Measurements from ENCODE around the gene ERO1B.

The ERO1B gene

GRCh38 chr1:236301958-236302335 lies 20.2 kb upstream of the ERO1B start:
- Histone ChIP-seq H3K27me3 (replicated peaks in 2 of 5; ENCODE audit: control insufficient read depth in 4 of 5, insufficient read depth in 5 of 5, low read length in 4 of 5) (no peaks in the 10 kb centered on the region), H3K4me3 (ENCODE audit: control insufficient read depth in 1 of 7, extremely low read depth in 1 of 7, insufficient read depth in 4 of 7, low read depth in 2 of 7, low read length in 6 of 7) (no peak overlapping the region), H3K9me3 (ENCODE audit: control extremely low read depth in 1 of 5, control insufficient read depth in 4 of 5, insufficient read depth in 2 of 5, low read depth in 1 of 5, low read length in 4 of 5) (no peaks in the 10 kb centered on the region), H3K36me3 (ENCODE audit: control insufficient read depth in 4 of 4, insufficient read depth in 4 of 4, low read length in 3 of 4) (no peaks in the 10 kb centered on the region), H3K4me1 (ENCODE audit: control extremely low read depth in 1 of 4, control insufficient read depth in 4 of 4, insufficient read depth in 4 of 4, low read length in 3 of 4) (no peaks in the 10 kb centered on the region), H3K27ac (ENCODE audit: insufficient read depth in 1 of 2, low read depth in 1 of 2, low read length in 2 of 2, poor library complexity in 1 of 2, severe bottlenecking in 2 of 2) (no peak overlapping the region)
- no peak for DNase-seq
- ChIA-PET CTCF (no interaction called here), POLR2A (no interaction called here)
- 100% methylated on average over 1 of the region's 2 CpGs for WGBS (ENCODE audit: insufficient coverage)

- H3K36me3 ChIP-seq (ENCODE audit: control insufficient read depth in 4 of 4, insufficient read depth in 4 of 4, low read length in 3 of 4) = no peaks in the 10 kb centered on the region
- no peaks in the 10 kb centered on the region for H3K4me1 ChIP-seq (ENCODE audit: control extremely low read depth in 1 of 4, control insufficient read depth in 4 of 4, insufficient read depth in 4 of 4, low read length in 3 of 4)
- ChIA-PET CTCF (no interaction called here), POLR2A (no interaction called here)
- H3K27ac ChIP-seq (ENCODE audit: insufficient read depth in 1 of 2, low read depth in 1 of 2, low read length in 2 of 2, poor library complexity in 1 of 2, severe bottlenecking in 2 of 2) = no peak overlapping the region
- H3K4me3 ChIP-seq (ENCODE audit: control insufficient read depth in 1 of 7, extremely low read depth in 1 of 7, insufficient read depth in 4 of 7, low read depth in 2 of 7, low read length in 6 of 7) = no peak overlapping the region
- no peaks in the 10 kb centered on the region for H3K27me3 ChIP-seq (replicated peaks in 2 of 5; ENCODE audit: control insufficient read depth in 4 of 5, insufficient read depth in 5 of 5, low read length in 4 of 5)
- 97% methylated on average over 13 of the region's 16 CpGs for WGBS (ENCODE audit: insufficient coverage)
- H3K9me3 ChIP-seq (ENCODE audit: control extremely low read depth in 1 of 5, control insufficient read depth in 4 of 5, insufficient read depth in 2 of 5, low read depth in 1 of 5, low read length in 4 of 5) = no peaks in the 10 kb centered on the region
- no peak for DNase-seq
These were observed 19.6 kb upstream of the ERO1B start for GRCh38 chr1:236301080-236301957.

- no CpG with 5 or more reads among the region's 8 CpGs for WGBS (ENCODE audit: insufficient coverage)
- no peak for DNase-seq
- Histone ChIP-seq H3K4me3 (ENCODE audit: control insufficient read depth in 1 of 7, extremely low read depth in 1 of 7, insufficient read depth in 4 of 7, low read depth in 2 of 7, low read length in 6 of 7) (no peak overlapping the region), H3K27ac (ENCODE audit: insufficient read depth in 1 of 2, low read depth in 1 of 2, low read length in 2 of 2, poor library complexity in 1 of 2, severe bottlenecking in 2 of 2) (no peak overlapping the region), H3K27me3 (replicated peaks in 2 of 5; ENCODE audit: control insufficient read depth in 4 of 5, insufficient read depth in 5 of 5, low read length in 4 of 5) (no peaks in the 10 kb centered on the region), H3K9me3 (ENCODE audit: control extremely low read depth in 1 of 5, control insufficient read depth in 4 of 5, insufficient read depth in 2 of 5, low read depth in 1 of 5, low read length in 4 of 5) (no peaks in the 10 kb centered on the region), H3K36me3 (ENCODE audit: control insufficient read depth in 4 of 4, insufficient read depth in 4 of 4, low read length in 3 of 4) (no peaks in the 10 kb centered on the region), H3K4me1 (ENCODE audit: control extremely low read depth in 1 of 4, control insufficient read depth in 4 of 4, insufficient read depth in 4 of 4, low read length in 3 of 4) (no peaks in the 10 kb centered on the region)
- CTCF ChIA-PET = no interaction called here
- POLR2A ChIA-PET = no interaction called here
These were observed 15.4 kb upstream of the ERO1B start for GRCh38 chr1:236297161-236297560.

- DNase-seq = no peak
- H3K36me3 ChIP-seq (ENCODE audit: control insufficient read depth in 4 of 4, insufficient read depth in 4 of 4, low read length in 3 of 4) = no peaks in the 10 kb centered on the region
- ChIA-PET CTCF (no interaction called here), POLR2A (no interaction called here)
- no peaks in the 10 kb centered on the region for H3K27me3 ChIP-seq (replicated peaks in 2 of 5; ENCODE audit: control insufficient read depth in 4 of 5, insufficient read depth in 5 of 5, low read length in 4 of 5)
- WGBS (ENCODE audit: insufficient coverage) = no CpG with 5 or more reads among the region's 3 CpGs
- H3K9me3 ChIP-seq (ENCODE audit: control extremely low read depth in 1 of 5, control insufficient read depth in 4 of 5, insufficient read depth in 2 of 5, low read depth in 1 of 5, low read length in 4 of 5) = no peaks in the 10 kb centered on the region
- no peak overlapping the region for H3K27ac ChIP-seq (ENCODE audit: insufficient read depth in 1 of 2, low read depth in 1 of 2, low read length in 2 of 2, poor library complexity in 1 of 2, severe bottlenecking in 2 of 2)
- no peak overlapping the region for H3K4me3 ChIP-seq (ENCODE audit: control insufficient read depth in 1 of 7, extremely low read depth in 1 of 7, insufficient read depth in 4 of 7, low read depth in 2 of 7, low read length in 6 of 7)
- H3K4me1 ChIP-seq (ENCODE audit: control extremely low read depth in 1 of 4, control insufficient read depth in 4 of 4, insufficient read depth in 4 of 4, low read length in 3 of 4) = no peaks in the 10 kb centered on the region
These were observed 10.7 kb upstream of the ERO1B start for GRCh38 chr1:236292425-236292824.

GRCh38 chr1:236289492-236290131 lies 7.9 kb upstream of the ERO1B start:
- Histone ChIP-seq H3K4me3 (ENCODE audit: control insufficient read depth in 1 of 7, extremely low read depth in 1 of 7, insufficient read depth in 4 of 7, low read depth in 2 of 7, low read length in 6 of 7) (no peak overlapping the region), H3K36me3 (ENCODE audit: control insufficient read depth in 4 of 4, insufficient read depth in 4 of 4, low read length in 3 of 4) (no peaks in the 10 kb centered on the region), H3K4me1 (ENCODE audit: control extremely low read depth in 1 of 4, control insufficient read depth in 4 of 4, insufficient read depth in 4 of 4, low read length in 3 of 4) (peaks cover 3 to 12% (median 5%) of the 10 kb centered on the region in 4 experiments), H3K9me3 (ENCODE audit: control extremely low read depth in 1 of 5, control insufficient read depth in 4 of 5, insufficient read depth in 2 of 5, low read depth in 1 of 5, low read length in 4 of 5) (no peaks in the 10 kb centered on the region), H3K27ac (ENCODE audit: insufficient read depth in 1 of 2, low read depth in 1 of 2, low read length in 2 of 2, poor library complexity in 1 of 2, severe bottlenecking in 2 of 2) (no peak overlapping the region), H3K27me3 (replicated peaks in 2 of 5; ENCODE audit: control insufficient read depth in 4 of 5, insufficient read depth in 5 of 5, low read length in 4 of 5) (no peaks in the 10 kb centered on the region)
- WGBS (ENCODE audit: insufficient coverage) = no CpG with 5 or more reads among the region's 1 CpG
- ChIA-PET POLR2A (no interaction called here), CTCF (interaction anchor here (2.0 kb wide), 1 partner anchor 162 kb away, joined by 5 read pairs; no protein-coding TSS in a partner anchor)
- no peak for DNase-seq

GRCh38 chr1:236288620-236288976 lies 6.8 kb upstream of the ERO1B start:
- no peak overlapping the region for H3K4me3 ChIP-seq (ENCODE audit: control insufficient read depth in 1 of 7, extremely low read depth in 1 of 7, insufficient read depth in 4 of 7, low read depth in 2 of 7, low read length in 6 of 7)
- ChIA-PET CTCF (interaction anchor here (2.0 kb wide), 1 partner anchor 163 kb away, joined by 5 read pairs; no protein-coding TSS in a partner anchor), POLR2A (no interaction called here)
- DNase-seq = no peak
- no peak overlapping the region for H3K27ac ChIP-seq (ENCODE audit: insufficient read depth in 1 of 2, low read depth in 1 of 2, low read length in 2 of 2, poor library complexity in 1 of 2, severe bottlenecking in 2 of 2)
- H3K9me3 ChIP-seq (ENCODE audit: control extremely low read depth in 1 of 5, control insufficient read depth in 4 of 5, insufficient read depth in 2 of 5, low read depth in 1 of 5, low read length in 4 of 5) = no peaks in the 10 kb centered on the region
- H3K36me3 ChIP-seq (ENCODE audit: control insufficient read depth in 4 of 4, insufficient read depth in 4 of 4, low read length in 3 of 4) = no peaks in the 10 kb centered on the region
- WGBS (ENCODE audit: insufficient coverage) = 100% methylated on average over 1 of the region's 5 CpGs
- H3K27me3 ChIP-seq (replicated peaks in 2 of 5; ENCODE audit: control insufficient read depth in 4 of 5, insufficient read depth in 5 of 5, low read length in 4 of 5) = no peaks in the 10 kb centered on the region
- peaks cover 7 to 21% (median 15%) of the 10 kb centered on the region in 4 experiments for H3K4me1 ChIP-seq (ENCODE audit: control extremely low read depth in 1 of 4, control insufficient read depth in 4 of 4, insufficient read depth in 4 of 4, low read length in 3 of 4)

All from common myeloid progenitor, CD34-positive (primary cell).